ENCODE results near the gene DDR2.

The DDR2 gene

DNA sequence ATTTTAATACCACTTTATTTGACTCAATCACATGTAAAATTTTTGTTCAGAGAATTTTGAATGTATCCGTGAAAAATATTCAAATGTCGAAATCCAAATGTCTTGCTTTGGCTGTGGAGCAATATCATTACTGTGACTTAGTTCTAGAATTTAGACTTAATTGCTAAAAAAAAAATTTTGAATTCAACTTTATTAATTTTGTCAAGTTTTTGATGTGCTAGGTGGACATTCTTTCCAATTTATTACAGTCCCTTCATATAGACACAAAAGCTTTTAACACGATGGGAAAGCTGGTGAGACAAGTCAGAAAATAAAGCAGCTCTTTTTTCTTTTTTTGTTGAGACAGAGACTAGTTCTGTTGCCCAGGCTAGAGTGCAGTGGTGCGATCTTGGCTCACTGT, 62.6 kb downstream of the DDR2 start:
- DNase-seq = no peak
- Histone ChIP-seq H3K36me3 (replicated peaks; ENCODE audit: insufficient read depth, low read length) (no peaks in the 10 kb centered on the region), H3K4me3 (ENCODE audit: low read length) (no peak overlapping the region), H3K4me2 (ENCODE audit: low read depth, low read length) (no peak overlapping the region), H3K9me2 (replicated peaks; ENCODE audit: insufficient read depth, low read length) (no peaks in the 10 kb centered on the region), H3K9ac (ENCODE audit: low read length) (no peak overlapping the region), H3K4me1 (ENCODE audit: low read length) (no peaks in the 10 kb centered on the region), H3K27me3 (replicated peaks; ENCODE audit: insufficient read depth, low read length) (no peaks in the 10 kb centered on the region), H3K9me3 (replicated peaks; ENCODE audit: insufficient read depth, low read length) (no peaks in the 10 kb centered on the region), H4K20me1 (ENCODE audit: insufficient read depth, low read length) (no peaks in the 10 kb centered on the region), H3K79me2 (ENCODE audit: low read length) (no peaks in the 10 kb centered on the region), H3F3A (ENCODE audit: insufficient read depth, low read length) (no peaks in the 10 kb centered on the region), H3K27ac (ENCODE audit: low read length) (no peak overlapping the region), H2AFZ (ENCODE audit: low read length) (no peak overlapping the region)
- TF ChIP-seq EZH2 (optimal IDR thresholded peaks at IDR 0.05; ENCODE audit: low read depth, low read length) = no peak
- no peak for TF ChIP-seq EZH2phosphoT487 (IDR thresholded peaks at IDR 0.05; ENCODE audit: low read length)
- TF ChIP-seq, protein P1, sequence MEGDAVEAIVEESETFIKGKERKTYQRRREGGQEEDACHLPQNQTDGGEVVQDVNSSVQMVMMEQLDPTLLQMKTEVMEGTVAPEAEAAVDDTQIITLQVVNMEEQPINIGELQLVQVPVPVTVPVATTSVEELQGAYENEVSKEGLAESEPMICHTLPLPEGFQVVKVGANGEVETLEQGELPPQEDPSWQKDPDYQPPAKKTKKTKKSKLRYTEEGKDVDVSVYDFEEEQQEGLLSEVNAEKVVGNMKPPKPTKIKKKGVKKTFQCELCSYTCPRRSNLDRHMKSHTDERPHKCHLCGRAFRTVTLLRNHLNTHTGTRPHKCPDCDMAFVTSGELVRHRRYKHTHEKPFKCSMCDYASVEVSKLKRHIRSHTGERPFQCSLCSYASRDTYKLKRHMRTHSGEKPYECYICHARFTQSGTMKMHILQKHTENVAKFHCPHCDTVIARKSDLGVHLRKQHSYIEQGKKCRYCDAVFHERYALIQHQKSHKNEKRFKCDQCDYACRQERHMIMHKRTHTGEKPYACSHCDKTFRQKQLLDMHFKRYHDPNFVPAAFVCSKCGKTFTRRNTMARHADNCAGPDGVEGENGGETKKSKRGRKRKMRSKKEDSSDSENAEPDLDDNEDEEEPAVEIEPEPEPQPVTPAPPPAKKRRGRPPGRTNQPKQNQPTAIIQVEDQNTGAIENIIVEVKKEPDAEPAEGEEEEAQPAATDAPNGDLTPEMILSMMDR (IDR thresholded peaks at IDR 0.05; ENCODE audit: low read length) = no peak

DNA sequence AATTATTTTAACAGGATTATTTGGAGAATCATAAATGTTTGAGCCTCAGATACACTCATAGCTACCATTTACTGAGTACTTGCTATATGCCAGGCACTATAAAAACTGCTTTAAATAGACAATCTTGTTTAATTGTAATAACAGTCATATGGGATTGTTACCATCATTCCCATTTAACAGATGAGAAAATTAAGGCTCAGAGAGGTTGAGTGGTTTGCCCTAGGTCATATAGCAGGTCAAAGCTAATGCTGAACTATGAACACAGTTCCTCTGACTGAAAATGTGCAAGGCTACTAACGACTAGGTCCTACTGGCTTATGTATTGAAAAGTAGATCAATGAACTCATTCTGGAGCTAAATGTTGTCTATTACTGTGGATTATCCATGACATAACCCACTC, 63.4 kb downstream of the DDR2 start:
- H3K9me3 ChIP-seq (replicated peaks; ENCODE audit: insufficient read depth, low read length) = no peaks in the 10 kb centered on the region
- no peaks in the 10 kb centered on the region for H3F3A ChIP-seq (ENCODE audit: insufficient read depth, low read length)
- H3K9ac ChIP-seq (ENCODE audit: low read length) = no peak overlapping the region
- no peaks in the 10 kb centered on the region for H3K36me3 ChIP-seq (replicated peaks; ENCODE audit: insufficient read depth, low read length)
- no peak for DNase-seq
- no peak overlapping the region for H3K4me3 ChIP-seq (ENCODE audit: low read length)
- no peak overlapping the region for H2AFZ ChIP-seq (ENCODE audit: low read length)
- H3K79me2 ChIP-seq (ENCODE audit: low read length) = no peaks in the 10 kb centered on the region
- no peaks in the 10 kb centered on the region for H3K27me3 ChIP-seq (replicated peaks; ENCODE audit: insufficient read depth, low read length)
- no peak for TF ChIP-seq EZH2phosphoT487 (IDR thresholded peaks at IDR 0.05; ENCODE audit: low read length)
- no peak for TF ChIP-seq EZH2 (optimal IDR thresholded peaks at IDR 0.05; ENCODE audit: low read depth, low read length)
- H4K20me1 ChIP-seq (ENCODE audit: insufficient read depth, low read length) = no peaks in the 10 kb centered on the region
- H3K4me1 ChIP-seq (ENCODE audit: low read length) = no peaks in the 10 kb centered on the region
- no peaks in the 10 kb centered on the region for H3K9me2 ChIP-seq (replicated peaks; ENCODE audit: insufficient read depth, low read length)
- H3K4me2 ChIP-seq (ENCODE audit: low read depth, low read length) = no peak overlapping the region
- H3K27ac ChIP-seq (ENCODE audit: low read length) = no peak overlapping the region

DNA sequence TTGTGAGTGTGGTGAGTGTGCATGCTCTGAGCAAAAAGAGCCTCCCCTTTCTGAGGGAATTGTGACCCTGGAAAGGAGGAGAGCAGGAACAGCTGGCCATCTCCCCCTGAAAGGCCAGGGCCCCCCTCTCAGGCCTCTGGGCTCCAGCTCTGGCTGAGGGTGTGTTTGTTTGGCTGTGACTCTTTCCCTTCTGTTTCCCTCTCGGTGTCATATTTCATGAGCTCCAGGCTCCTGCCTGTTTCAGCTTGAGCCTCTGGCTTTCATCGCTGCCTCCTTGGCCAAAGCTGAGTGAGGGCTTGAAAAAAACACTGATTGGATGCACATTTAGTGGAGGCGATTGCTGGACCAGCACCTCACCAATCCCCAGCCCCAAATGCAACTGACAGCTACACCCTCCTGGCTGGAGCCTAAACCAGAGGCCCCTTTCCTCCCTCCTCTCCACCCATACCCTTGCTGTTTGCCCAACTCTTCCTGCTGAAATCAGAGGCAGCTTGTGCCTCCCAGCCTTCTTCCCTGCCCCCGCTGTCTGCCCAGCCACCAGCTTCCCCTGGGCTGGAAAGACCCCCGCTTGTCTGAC, 64.1 kb downstream of the DDR2 start:
- H3K9me2 ChIP-seq (replicated peaks; ENCODE audit: insufficient read depth, low read length) = no peaks in the 10 kb centered on the region
- H3K36me3 ChIP-seq (replicated peaks; ENCODE audit: insufficient read depth, low read length) = no peaks in the 10 kb centered on the region
- H3K4me1 ChIP-seq (ENCODE audit: low read length) = no peaks in the 10 kb centered on the region
- no peak overlapping the region for H2AFZ ChIP-seq (ENCODE audit: low read length)
- H4K20me1 ChIP-seq (ENCODE audit: insufficient read depth, low read length) = no peaks in the 10 kb centered on the region
- DNase-seq = no peak
- H3K27ac ChIP-seq (ENCODE audit: low read length) = no peak overlapping the region
- H3K9me3 ChIP-seq (replicated peaks; ENCODE audit: insufficient read depth, low read length) = no peaks in the 10 kb centered on the region
- H3K9ac ChIP-seq (ENCODE audit: low read length) = no peak overlapping the region
- H3K27me3 ChIP-seq (replicated peaks; ENCODE audit: insufficient read depth, low read length) = no peaks in the 10 kb centered on the region
- no peak overlapping the region for H3K4me2 ChIP-seq (ENCODE audit: low read depth, low read length)
- H3F3A ChIP-seq (ENCODE audit: insufficient read depth, low read length) = no peaks in the 10 kb centered on the region
- no peak overlapping the region for H3K4me3 ChIP-seq (ENCODE audit: low read length)
- TF ChIP-seq, protein P1 (IDR thresholded peaks at IDR 0.05; ENCODE audit: low read length) = no peak
- TF ChIP-seq EZH2 (optimal IDR thresholded peaks at IDR 0.05; ENCODE audit: low read depth, low read length) = no peak
- no peaks in the 10 kb centered on the region for H3K79me2 ChIP-seq (ENCODE audit: low read length)

DNA sequence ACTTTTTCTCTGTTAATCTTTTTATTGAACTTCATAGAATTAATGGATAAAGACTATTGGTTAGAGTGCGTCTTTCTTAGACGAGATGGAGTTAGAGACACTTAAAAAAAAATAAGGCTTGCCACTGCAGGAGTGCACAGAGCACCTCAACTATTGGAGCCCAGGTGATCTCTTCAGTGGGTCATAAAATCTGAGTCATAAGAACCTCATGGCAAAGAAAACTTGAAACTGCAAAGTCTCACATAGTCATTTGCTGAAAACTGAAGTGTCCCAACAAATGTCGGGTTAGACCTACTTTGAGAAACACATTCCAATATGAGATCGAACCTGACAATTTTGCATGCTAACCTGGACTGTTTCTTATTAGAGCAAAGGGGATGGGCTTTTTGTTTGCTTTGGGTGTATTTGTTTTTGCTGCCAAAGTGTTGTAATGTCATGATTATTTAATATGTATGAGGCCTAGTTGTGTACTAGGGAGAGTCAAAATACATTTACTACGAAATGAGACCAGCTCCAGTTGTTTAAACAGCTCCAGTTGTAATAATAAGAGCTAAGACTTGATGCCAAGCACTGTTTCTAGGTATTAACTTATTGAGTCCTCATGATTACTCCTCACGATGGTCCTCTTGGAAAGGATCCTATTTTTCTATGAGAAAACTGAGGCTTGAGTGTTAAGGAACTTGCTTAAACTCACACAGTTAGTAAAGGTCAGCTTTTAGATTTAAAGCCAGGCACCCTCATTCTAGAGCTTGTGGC, 65.1 kb downstream of the DDR2 start:
- Histone ChIP-seq H3K79me2 (ENCODE audit: low read length) (no peaks in the 10 kb centered on the region), H3K4me2 (ENCODE audit: low read depth, low read length) (no peak overlapping the region), H4K20me1 (ENCODE audit: insufficient read depth, low read length) (no peaks in the 10 kb centered on the region), H3K27me3 (replicated peaks; ENCODE audit: insufficient read depth, low read length) (no peaks in the 10 kb centered on the region), H2AFZ (ENCODE audit: low read length) (no peak overlapping the region), H3F3A (ENCODE audit: insufficient read depth, low read length) (no peaks in the 10 kb centered on the region), H3K9ac (ENCODE audit: low read length) (no peak overlapping the region), H3K36me3 (replicated peaks; ENCODE audit: insufficient read depth, low read length) (no peaks in the 10 kb centered on the region), H3K4me3 (ENCODE audit: low read length) (no peak overlapping the region), H3K4me1 (ENCODE audit: low read length) (no peaks in the 10 kb centered on the region), H3K9me3 (replicated peaks; ENCODE audit: insufficient read depth, low read length) (no peaks in the 10 kb centered on the region), H3K27ac (ENCODE audit: low read length) (no peak overlapping the region), H3K9me2 (replicated peaks; ENCODE audit: insufficient read depth, low read length) (no peaks in the 10 kb centered on the region)
- no peak for TF ChIP-seq EZH2 (optimal IDR thresholded peaks at IDR 0.05; ENCODE audit: low read depth, low read length)
- DNase-seq = no peak
